ENCODE measurements around the gene SLC39A9. TPM values are rescaled to one million over a fixed set of nuclear protein-coding genes. Genes with fewer than 3 reads are reported as not detected.

SLC39A9 gene
- total and polyA plus RNA-seq, 8 donors: 13.2 to 40.2 (median 28.6) TPM

GRCh38 chr14:69366761-69367160 is 31.7 kb upstream of the SLC39A9 start:
- TF ChIP-seq, protein P1, sequence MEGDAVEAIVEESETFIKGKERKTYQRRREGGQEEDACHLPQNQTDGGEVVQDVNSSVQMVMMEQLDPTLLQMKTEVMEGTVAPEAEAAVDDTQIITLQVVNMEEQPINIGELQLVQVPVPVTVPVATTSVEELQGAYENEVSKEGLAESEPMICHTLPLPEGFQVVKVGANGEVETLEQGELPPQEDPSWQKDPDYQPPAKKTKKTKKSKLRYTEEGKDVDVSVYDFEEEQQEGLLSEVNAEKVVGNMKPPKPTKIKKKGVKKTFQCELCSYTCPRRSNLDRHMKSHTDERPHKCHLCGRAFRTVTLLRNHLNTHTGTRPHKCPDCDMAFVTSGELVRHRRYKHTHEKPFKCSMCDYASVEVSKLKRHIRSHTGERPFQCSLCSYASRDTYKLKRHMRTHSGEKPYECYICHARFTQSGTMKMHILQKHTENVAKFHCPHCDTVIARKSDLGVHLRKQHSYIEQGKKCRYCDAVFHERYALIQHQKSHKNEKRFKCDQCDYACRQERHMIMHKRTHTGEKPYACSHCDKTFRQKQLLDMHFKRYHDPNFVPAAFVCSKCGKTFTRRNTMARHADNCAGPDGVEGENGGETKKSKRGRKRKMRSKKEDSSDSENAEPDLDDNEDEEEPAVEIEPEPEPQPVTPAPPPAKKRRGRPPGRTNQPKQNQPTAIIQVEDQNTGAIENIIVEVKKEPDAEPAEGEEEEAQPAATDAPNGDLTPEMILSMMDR (IDR thresholded peaks at IDR 0.05): no peak
- 96% methylated on average over 4 of the region's 4 CpGs for WGBS, 2 donors

DNA sequence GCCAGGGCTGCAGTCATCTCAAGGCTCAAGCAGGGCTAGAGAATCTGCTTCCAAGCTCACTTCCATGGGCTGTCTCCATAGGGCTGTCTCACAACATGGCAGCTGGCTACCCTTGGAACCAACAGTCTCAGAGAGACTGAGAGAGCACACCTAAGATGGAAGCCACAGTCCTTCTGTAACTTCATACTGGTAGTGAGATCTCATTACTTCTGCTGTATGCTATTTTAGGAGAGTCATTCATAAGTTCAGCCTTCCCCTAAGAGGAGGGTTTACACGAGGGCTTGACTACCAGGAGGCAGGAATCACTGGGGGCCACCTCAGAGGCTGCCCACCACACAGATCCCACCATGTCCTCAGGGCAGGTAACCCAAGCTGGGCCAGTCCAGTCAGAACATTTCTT is 30.1 kb upstream of the SLC39A9 start:
- H3K4me1 ChIP-seq: no peaks in the 10 kb centered on the region
- no peak for ATAC-seq
- DNase-seq: no peak
- no peak overlapping the region for H3K27ac ChIP-seq
- FAIRE-seq: no peak
- intact Hi-C loops (cut with DNase I): no loop called here
- H3K36me3 ChIP-seq: no peaks in the 10 kb centered on the region
- no peak overlapping the region for H3K4me3 ChIP-seq
- TF ChIP-seq, protein P1 (IDR thresholded peaks at IDR 0.05): no peak
- no peaks in the 10 kb centered on the region for H3K27me3 ChIP-seq
- WGBS, 2 donors: 74 to 100% methylated on average over 1 of the region's 1 CpG
- no peaks in the 10 kb centered on the region for H3K9me3 ChIP-seq

More at GRCh38 chr14:69366761-69367160, 31.7 kb upstream of the SLC39A9 start:
- H3K36me3 ChIP-seq: no peaks in the 10 kb centered on the region
- no peak for DNase-seq
- ATAC-seq: no peak
- no peak for FAIRE-seq
- no peak overlapping the region for H3K4me3 ChIP-seq
- no peaks in the 10 kb centered on the region for H3K4me1 ChIP-seq
- no peaks in the 10 kb centered on the region for H3K9me3 ChIP-seq
- H3K27ac ChIP-seq: no peak overlapping the region
- no peaks in the 10 kb centered on the region for H3K27me3 ChIP-seq
- intact Hi-C loops (cut with DNase I): no loop called here

DNA sequence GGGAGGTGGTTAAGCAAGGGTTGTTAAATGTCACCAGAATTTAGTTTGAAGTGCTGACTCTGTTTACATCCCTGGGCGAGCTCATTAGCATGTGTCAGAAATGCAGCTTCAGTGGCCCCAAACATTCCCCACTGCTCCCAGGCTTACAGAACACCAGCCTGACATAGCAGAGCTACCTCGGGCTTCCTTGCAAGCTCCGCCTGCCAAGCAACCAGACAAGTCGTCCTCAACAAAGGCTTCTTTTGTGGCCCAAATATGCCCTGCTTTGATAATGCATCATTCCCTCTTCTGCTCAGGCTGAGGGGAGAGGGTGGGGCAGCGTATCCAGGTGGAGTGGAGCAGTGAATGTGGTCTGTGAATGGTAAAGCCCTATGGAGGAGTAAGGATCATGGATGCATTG is 28.4 kb upstream of the SLC39A9 start:
- intact Hi-C loops (cut with DNase I): no loop called here
- Histone ChIP-seq H3K36me3 (no peaks in the 10 kb centered on the region), H3K4me3 (no peak overlapping the region), H3K27me3 (no peaks in the 10 kb centered on the region), H3K9me3 (no peaks in the 10 kb centered on the region), H3K27ac (no peak overlapping the region), H3K4me1 (no peaks in the 10 kb centered on the region)
- TF ChIP-seq, protein P1 (IDR thresholded peaks at IDR 0.05): no peak
- DNase-seq (no peak), FAIRE-seq (no peak), ATAC-seq (no peak)
- WGBS, 2 donors: 61 to 64% methylated on average over 5 of the region's 5 CpGs

DNA sequence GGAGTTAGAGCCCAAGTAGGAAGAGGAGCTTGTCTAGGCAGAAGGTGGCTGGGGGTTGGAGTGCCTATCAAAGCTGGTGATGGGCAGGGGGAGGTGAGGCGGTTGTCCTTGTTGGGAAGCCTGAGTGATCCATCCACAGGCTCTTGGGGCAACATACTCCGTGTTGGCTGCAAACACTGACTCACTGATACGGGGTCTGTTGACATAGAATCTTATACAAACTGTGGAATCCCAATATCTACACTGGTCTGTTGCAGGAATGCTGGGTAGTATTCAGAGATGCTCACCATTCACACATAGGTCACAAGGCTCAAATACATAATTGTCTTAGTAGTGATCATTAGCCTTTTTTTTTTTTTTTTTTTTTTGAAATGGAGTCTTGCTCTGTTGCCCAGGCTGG is 26.3 kb upstream of the SLC39A9 start:
- H3K27ac ChIP-seq: no peak overlapping the region
- FAIRE-seq (no peak), ATAC-seq (no peak), DNase-seq (no peak)
- H3K9me3 ChIP-seq: no peaks in the 10 kb centered on the region
- TF ChIP-seq, protein P1 (IDR thresholded peaks at IDR 0.05): no peak
- no peaks in the 10 kb centered on the region for H3K27me3 ChIP-seq
- intact Hi-C loops (cut with DNase I): no loop called here
- WGBS, 2 donors: 72 to 89% methylated on average over 3 of the region's 3 CpGs
- H3K4me1 ChIP-seq: no peaks in the 10 kb centered on the region
- no peaks in the 10 kb centered on the region for H3K36me3 ChIP-seq
- H3K4me3 ChIP-seq: no peak overlapping the region

DNA sequence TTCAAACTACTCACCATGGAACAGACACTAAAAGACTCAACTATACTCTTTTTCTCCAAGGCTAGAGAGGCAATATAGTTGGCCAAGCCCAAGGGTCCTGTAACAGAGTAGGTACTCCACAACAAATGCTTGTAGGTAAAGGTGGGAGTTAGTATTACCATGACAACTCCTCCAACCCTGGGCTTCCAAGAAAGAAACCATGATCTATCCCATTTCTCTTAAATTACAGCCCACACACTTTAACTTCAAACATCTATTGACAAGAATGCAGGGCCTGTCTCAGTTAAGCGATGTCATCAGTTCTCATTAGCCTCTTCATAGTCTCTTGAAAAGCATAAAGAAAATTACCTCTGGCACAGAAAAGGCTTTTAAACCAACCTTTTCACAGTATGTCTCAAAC is 25.4 kb upstream of the SLC39A9 start:
- intact Hi-C loops (cut with DNase I): no loop called here
- FAIRE-seq: no peak

More for the DNA sequence above, 25.4 kb upstream of the SLC39A9 start:
- no peaks in the 10 kb centered on the region for H3K27me3 ChIP-seq
- H3K4me3 ChIP-seq: no peak overlapping the region
- 46 to 95% methylated on average over 1 of the region's 1 CpG for WGBS, 2 donors
- no peaks in the 10 kb centered on the region for H3K4me1 ChIP-seq
- ATAC-seq: no peak
- H3K9me3 ChIP-seq: no peaks in the 10 kb centered on the region
- no peaks in the 10 kb centered on the region for H3K36me3 ChIP-seq
- no peak for DNase-seq
- H3K27ac ChIP-seq: no peak overlapping the region
- TF ChIP-seq, protein P1 (IDR thresholded peaks at IDR 0.05): no peak

All from pancreas (tissue), 10 donors.